HepG2 (cell line): ENCODE results near the gene TICAM2. TPM values are rescaled to one million over a fixed set of nuclear protein-coding genes. Genes with fewer than 3 reads are reported as not detected.

Experiments
- ATAC-seq: fragments of 200-7000 bp; cut with Tn5 transposase; 3 replicates; pipeline ENCODE4 v1.9.1; 2020; ENCODE audit warnings: mild to moderate bottlenecking, moderate library complexity
- BruUV-seq: library from RNA; stranded (reverse); fragments of 400-500 nt; replicated peaks from 2 replicates; lab custom pipeline; 2021; lab: Mats Ljungman, UMichigan
- CTCF ChIA-PET: fragments of 300-600 bp; formaldehyde crosslinking; extraction: SDS; loops from one replicate; lab custom pipeline; 2021; ENCODE audit warnings: low total read pairs, inconsistent platforms, low intra/inter-chr PET ratio; lab: Yijun Ruan, JAX
- POLR2A ChIA-PET: fragments of 350-600 bp; sonication (Branson Sonifier 250); formaldehyde crosslinking; loops from one replicate; lab custom pipeline; 2020; ENCODE audit warnings: antibody characterized with exemption, inconsistent platforms; lab: Yijun Ruan, JAX
- DNase-seq: peaks from one replicate; pipeline ENCODE4 v3.0.0-alpha.2; 2015; ENCODE audit warnings: low spot score
- FAIRE-seq: peaks from 3 replicates; lab custom pipeline; 2011; peaks lifted over from hg19 to GRCh38; lab: Jason Lieb, UNC
- H2AFZ ChIP-seq: one replicate; pipeline ENCODE4 v1.6.1; 2011; ENCODE audit warnings: low read length, inconsistent platforms
- H3K27ac ChIP-seq: fragments of 300-600 bp; 3 replicates; pipeline ENCODE4 v1.8.0; 2011; ENCODE audit warnings: mixed run types, mild to moderate bottlenecking, mixed read lengths, low read length, inconsistent platforms; ENCODE audit not compliant: insufficient read depth; ENCODE audit errors: extremely low read length
- H3K27me3 ChIP-seq, 2 experiments: fragments of 200-600 bp in 1 of 2; 2 replicates in 1 of 2; 3 replicates in 1 of 2; pipeline versions ENCODE4 v1.6.0 to v1.8.0; 2011; ENCODE audit warnings: low read length in 2 of 2, mild to moderate bottlenecking in 2 of 2, moderate library complexity in 2 of 2, inconsistent platforms in 1 of 2; ENCODE audit not compliant: insufficient read depth in 2 of 2, control insufficient read depth in 1 of 2
- H3K36me3 ChIP-seq, 2 experiments: fragments of 200-600 bp in 1 of 2; replicated peaks in 1 of 2; 2 replicates in 1 of 2; 3 replicates in 1 of 2; pipeline versions ENCODE4 v1.5.1 to v1.8.0; 2011; ENCODE audit warnings: low read length in 2 of 2, inconsistent platforms in 1 of 2; ENCODE audit not compliant: insufficient read depth in 2 of 2, control insufficient read depth in 1 of 2
- H3K4me1 ChIP-seq: 2 replicates; pipeline ENCODE4 v1.5.1; 2012; ENCODE audit warnings: low read length, inconsistent platforms; ENCODE audit not compliant: insufficient read depth
- H3K4me2 ChIP-seq: 2 replicates; pipeline ENCODE4 v1.6.0; 2011; ENCODE audit warnings: low read depth, low read length, inconsistent platforms
- H3K4me3 ChIP-seq, 3 experiments: fragments of 200-600 bp in 1 of 3; sonication (generic), shearing (Covaris generic) in 1 of 3; replicated peaks in 1 of 3; 2 replicates each; pipeline ENCODE4 v1.5.1; 2011 to 2016; ENCODE audit warnings: low read length in 3 of 3, inconsistent platforms in 2 of 3, low read depth in 2 of 3, mild to moderate bottlenecking in 2 of 3, control low read depth in 1 of 3, mixed read lengths in 1 of 3; ENCODE audit not compliant: insufficient read depth in 1 of 3
- H3K79me2 ChIP-seq: one replicate; pipeline ENCODE4 v1.6.1; 2011; ENCODE audit warnings: low read length, inconsistent platforms; ENCODE audit not compliant: insufficient read depth
- H3K9ac ChIP-seq: 2 replicates; pipeline ENCODE4 v1.6.0; 2011; ENCODE audit warnings: mild to moderate bottlenecking, low read depth, low read length, inconsistent platforms; ENCODE audit not compliant: insufficient read depth
- H3K9me3 ChIP-seq: 2 replicates; pipeline ENCODE4 v1.5.1; 2012; ENCODE audit warnings: mild to moderate bottlenecking, low read length
- H4K20me1 ChIP-seq: 2 replicates; pipeline ENCODE4 v1.6.0; 2011; ENCODE audit warnings: inconsistent platforms, mild to moderate bottlenecking, low read length, moderate library complexity; ENCODE audit not compliant: insufficient read depth
- AGO1 ChIP-seq: fragments of 200-400 bp; formaldehyde crosslinking; IDR thresholded peaks from 2 replicates; pipeline ENCODE4 v1.6.1; 2017; ENCODE audit warnings: mild to moderate bottlenecking, low read depth, low read length, moderate library complexity; ENCODE audit not compliant: poor library complexity, severe bottlenecking
- ARNTL ChIP-seq: sonication (generic); formaldehyde crosslinking; IDR thresholded peaks from 2 replicates; pipeline ENCODE4 v1.4.0; 2020; ENCODE audit warnings: mild to moderate bottlenecking, missing genetic modification reagents
- HOXA3 ChIP-seq: sonication (generic); formaldehyde crosslinking; IDR thresholded peaks from 2 replicates; pipeline ENCODE4 v1.5.0; 2020; ENCODE audit warnings: missing genetic modification reagents
- KLF13 ChIP-seq: sonication (generic); formaldehyde crosslinking; IDR thresholded peaks from 2 replicates; pipeline ENCODE4 v1.4.0; 2020; ENCODE audit warnings: mild to moderate bottlenecking, missing genetic modification reagents
- MEIS2 ChIP-seq: sonication (generic); formaldehyde crosslinking; IDR thresholded peaks from 2 replicates; pipeline ENCODE4 v1.9.0; 2021; ENCODE audit warnings: mild to moderate bottlenecking, missing genetic modification reagents
- NRL ChIP-seq: sonication (generic); formaldehyde crosslinking; IDR thresholded peaks from 2 replicates; pipeline ENCODE4 v1.5.0; 2020; ENCODE audit warnings: missing genetic modification reagents, mild to moderate bottlenecking, moderate library complexity, borderline replicate concordance
- SRY ChIP-seq: sonication (generic); formaldehyde crosslinking; IDR thresholded peaks from 2 replicates; pipeline ENCODE4 v1.8.0; 2022; ENCODE audit warnings: mild to moderate bottlenecking, missing genetic modification reagents
- ZNF569 ChIP-seq: sonication (generic); formaldehyde crosslinking; IDR thresholded peaks from 2 replicates; pipeline ENCODE4 v1.5.0; 2020; ENCODE audit warnings: mild to moderate bottlenecking, missing genetic modification reagents, moderate library complexity, borderline replicate concordance
- ZNF652 ChIP-seq: IDR thresholded peaks from 2 replicates; pipeline ENCODE4 v1.6.1; 2016; ENCODE audit warnings: low read depth, borderline replicate concordance
- WGBS: methylation state at CpG from one replicate; pipeline ENCODE4 v1.1.6; 2017; ENCODE audit warnings: low lambda C conversion rate; 5-methylcytosine and 5-hydroxymethylcytosine counted together
- in situ Hi-C: cut with HindIII; loops from 2 replicates; pipeline ENCODE4 v1.10.0; 2017; ENCODE audit warnings: low pct_unique_long_range_greater_than_20kb; ENCODE audit not compliant: extremely low pct_ligation_motif_present
- intact Hi-C: fragments of 100-400 bp; cut with micrococcal nuclease; formaldehyde crosslinking; loops from one replicate; pipeline ENCODE4 v1.10.0; 2022; ENCODE audit not compliant: unreplicated experiment
- polyA plus RNA-seq, 8 experiments: library from polyadenylated mRNA; depleted of rRNA in 3 of 8; stranded (reverse) in 7 of 8; unstranded in 1 of 8; fragments of >200 nt; fragmentation: Illumina TruSeq in 4 of 8; extraction: Trizol in 4 of 8; gene quantifications; 2 replicates each; pipeline versions ENCODE4 v1.2.1 to v1.2.3, GENCODE V29; 2011 to 2016; ENCODE audit warnings: low read depth in 4 of 8, missing spikeins in 1 of 8, mixed read lengths in 1 of 8; ENCODE audit not compliant: insufficient read depth in 1 of 8
- total RNA-seq, 5 experiments: library from RNA; depleted of rRNA; stranded (reverse); fragments of >200 nt; fragmentation: Illumina TruSeq; extraction: Trizol; gene quantifications; 2 replicates each; pipeline ENCODE4 v1.2.3, GENCODE V29; 2016; ENCODE audit warnings: low read depth in 1 of 5
- TF ChIP-seq, protein P1 (sequence below): sonication (generic); formaldehyde crosslinking; IDR thresholded peaks from 2 replicates; pipeline ENCODE4 v1.4.0; 2020; ENCODE audit warnings: missing genetic modification reagents, borderline replicate concordance
- TF ChIP-seq, protein P2 (sequence below): sonication (generic); formaldehyde crosslinking; IDR thresholded peaks from 2 replicates; pipeline ENCODE4 v1.9.0; 2022; ENCODE audit warnings: low read depth, missing genetic modification reagents
- TF ChIP-seq, protein P3 (sequence below): sonication (generic); formaldehyde crosslinking; IDR thresholded peaks from 2 replicates; pipeline ENCODE4 v1.8.1; 2023; ENCODE audit warnings: mild to moderate bottlenecking, inconsistent platforms, moderate library complexity, missing genetic modification reagents, borderline replicate concordance
- TF ChIP-seq, protein P4 (sequence below): sonication (generic); formaldehyde crosslinking; IDR thresholded peaks from 2 replicates; pipeline ENCODE4 v1.4.0; 2020; ENCODE audit warnings: mild to moderate bottlenecking, missing genetic modification reagents, borderline replicate concordance

The TICAM2 gene
- total and polyA plus RNA-seq, 2 of the 13 experiments (the other 11 are each of a cell fraction or from before 2014, with no cell fraction given) = 0.04 TPM; not detected in 1

DNA sequence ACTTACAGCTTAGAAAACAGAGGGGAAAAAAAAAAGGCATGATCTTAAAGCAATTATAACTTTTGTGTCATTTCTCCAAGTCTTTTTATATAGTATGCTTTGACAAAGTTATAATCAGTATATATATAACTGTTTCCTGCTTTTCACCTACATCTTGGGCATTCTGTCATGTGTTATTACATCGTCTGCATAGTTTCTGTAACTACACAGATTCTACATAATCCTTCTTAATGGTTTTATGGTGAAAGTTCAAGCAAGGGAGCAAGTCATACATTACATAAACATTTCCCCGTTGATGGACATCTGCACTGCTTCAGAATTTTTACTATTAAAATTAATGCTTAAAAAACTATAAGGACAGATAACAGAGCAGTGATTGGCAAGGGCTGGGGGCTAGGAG lies 69.8 kb downstream of the TICAM2 start:
- H3K9me3 ChIP-seq = no peaks in the 10 kb centered on the region
- no peak overlapping the region for H3K4me2 ChIP-seq
- POLR2A ChIA-PET = interaction anchor here (0.6 kb wide), 1 partner anchor 12 kb away, joined by 3 read pairs; the partner anchor contains the start of gene FEM1C
- no peak overlapping the region for H3K27ac ChIP-seq
- FAIRE-seq = no peak
- H3K36me3 ChIP-seq = peaks cover 0 to 41% of the 10 kb centered on the region in 2 experiments; a peak in 4 of 5 replicates
- no peak for ATAC-seq
- intact Hi-C loops (no loop called here), in situ Hi-C loops (no loop called here)
- no peak overlapping the region for H2AFZ ChIP-seq
- H3K4me1 ChIP-seq = peaks cover 35% of the 10 kb centered on the region
- no TSS peak for BruUV-seq
- no peak overlapping the region for H3K9ac ChIP-seq
- CTCF ChIA-PET = no interaction called here
- no peak for DNase-seq
- no peaks in the 10 kb centered on the region for H3K27me3 ChIP-seq
- peaks cover 83% of the 10 kb centered on the region for H4K20me1 ChIP-seq
- TF ChIP-seq HOXA3 (CRISPR knock-in tag) = no peak
- TF ChIP-seq, protein P1, sequence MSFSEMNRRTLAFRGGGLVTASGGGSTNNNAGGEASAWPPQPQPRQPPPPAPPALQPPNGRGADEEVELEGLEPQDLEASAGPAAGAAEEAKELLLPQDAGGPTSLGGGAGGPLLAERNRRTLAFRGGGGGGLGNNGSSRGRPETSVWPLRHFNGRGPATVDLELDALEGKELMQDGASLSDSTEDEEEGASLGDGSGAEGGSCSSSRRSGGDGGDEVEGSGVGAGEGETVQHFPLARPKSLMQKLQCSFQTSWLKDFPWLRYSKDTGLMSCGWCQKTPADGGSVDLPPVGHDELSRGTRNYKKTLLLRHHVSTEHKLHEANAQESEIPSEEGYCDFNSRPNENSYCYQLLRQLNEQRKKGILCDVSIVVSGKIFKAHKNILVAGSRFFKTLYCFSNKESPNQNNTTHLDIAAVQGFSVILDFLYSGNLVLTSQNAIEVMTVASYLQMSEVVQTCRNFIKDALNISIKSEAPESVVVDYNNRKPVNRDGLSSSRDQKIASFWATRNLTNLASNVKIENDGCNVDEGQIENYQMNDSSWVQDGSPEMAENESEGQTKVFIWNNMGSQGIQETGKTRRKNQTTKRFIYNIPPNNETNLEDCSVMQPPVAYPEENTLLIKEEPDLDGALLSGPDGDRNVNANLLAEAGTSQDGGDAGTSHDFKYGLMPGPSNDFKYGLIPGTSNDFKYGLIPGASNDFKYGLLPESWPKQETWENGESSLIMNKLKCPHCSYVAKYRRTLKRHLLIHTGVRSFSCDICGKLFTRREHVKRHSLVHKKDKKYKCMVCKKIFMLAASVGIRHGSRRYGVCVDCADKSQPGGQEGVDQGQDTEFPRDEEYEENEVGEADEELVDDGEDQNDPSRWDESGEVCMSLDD (CRISPR knock-in tag) = no peak
- TF ChIP-seq ZNF652 = no peak
- no peak for TF ChIP-seq NRL (CRISPR knock-in tag)
- TF ChIP-seq ZNF569 (CRISPR knock-in tag) = no peak
- TF ChIP-seq ARNTL (CRISPR knock-in tag) = no peak
- TF ChIP-seq KLF13 (CRISPR knock-in tag) = no peak
- TF ChIP-seq SRY (CRISPR knock-in tag) = no peak
- TF ChIP-seq MEIS2 (CRISPR knock-in tag) = no peak
- TF ChIP-seq AGO1 = no peak
- TF ChIP-seq, protein P2, sequence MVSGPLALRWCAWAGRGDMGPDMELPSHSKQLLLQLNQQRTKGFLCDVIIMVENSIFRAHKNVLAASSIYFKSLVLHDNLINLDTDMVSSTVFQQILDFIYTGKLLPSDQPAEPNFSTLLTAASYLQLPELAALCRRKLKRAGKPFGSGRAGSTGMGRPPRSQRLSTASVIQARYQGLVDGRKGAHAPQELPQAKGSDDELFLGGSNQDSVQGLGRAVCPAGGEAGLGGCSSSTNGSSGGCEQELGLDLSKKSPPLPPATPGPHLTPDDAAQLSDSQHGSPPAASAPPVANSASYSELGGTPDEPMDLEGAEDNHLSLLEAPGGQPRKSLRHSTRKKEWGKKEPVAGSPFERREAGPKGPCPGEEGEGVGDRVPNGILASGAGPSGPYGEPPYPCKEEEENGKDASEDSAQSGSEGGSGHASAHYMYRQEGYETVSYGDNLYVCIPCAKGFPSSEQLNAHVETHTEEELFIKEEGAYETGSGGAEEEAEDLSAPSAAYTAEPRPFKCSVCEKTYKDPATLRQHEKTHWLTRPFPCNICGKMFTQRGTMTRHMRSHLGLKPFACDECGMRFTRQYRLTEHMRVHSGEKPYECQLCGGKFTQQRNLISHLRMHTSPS (CRISPR knock-in tag) = no peak
- TF ChIP-seq, protein P3, sequence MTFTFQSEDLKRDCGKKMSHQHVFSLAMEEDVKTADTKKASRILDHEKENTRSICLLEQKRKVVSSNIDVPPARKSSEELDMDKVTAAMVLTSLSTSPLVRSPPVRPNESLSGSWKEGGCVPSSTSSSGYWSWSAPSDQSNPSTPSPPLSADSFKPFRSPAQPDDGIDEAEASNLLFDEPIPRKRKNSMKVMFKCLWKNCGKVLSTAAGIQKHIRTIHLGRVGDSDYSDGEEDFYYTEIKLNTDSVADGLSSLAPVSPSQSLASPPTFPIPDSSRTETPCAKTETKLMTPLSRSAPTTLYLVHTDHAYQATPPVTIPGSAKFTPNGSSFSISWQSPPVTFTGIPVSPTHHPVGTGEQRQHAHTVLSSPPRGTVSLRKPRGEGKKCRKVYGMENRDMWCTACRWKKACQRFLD (CRISPR knock-in tag) = no peak
- TF ChIP-seq, protein P4, sequence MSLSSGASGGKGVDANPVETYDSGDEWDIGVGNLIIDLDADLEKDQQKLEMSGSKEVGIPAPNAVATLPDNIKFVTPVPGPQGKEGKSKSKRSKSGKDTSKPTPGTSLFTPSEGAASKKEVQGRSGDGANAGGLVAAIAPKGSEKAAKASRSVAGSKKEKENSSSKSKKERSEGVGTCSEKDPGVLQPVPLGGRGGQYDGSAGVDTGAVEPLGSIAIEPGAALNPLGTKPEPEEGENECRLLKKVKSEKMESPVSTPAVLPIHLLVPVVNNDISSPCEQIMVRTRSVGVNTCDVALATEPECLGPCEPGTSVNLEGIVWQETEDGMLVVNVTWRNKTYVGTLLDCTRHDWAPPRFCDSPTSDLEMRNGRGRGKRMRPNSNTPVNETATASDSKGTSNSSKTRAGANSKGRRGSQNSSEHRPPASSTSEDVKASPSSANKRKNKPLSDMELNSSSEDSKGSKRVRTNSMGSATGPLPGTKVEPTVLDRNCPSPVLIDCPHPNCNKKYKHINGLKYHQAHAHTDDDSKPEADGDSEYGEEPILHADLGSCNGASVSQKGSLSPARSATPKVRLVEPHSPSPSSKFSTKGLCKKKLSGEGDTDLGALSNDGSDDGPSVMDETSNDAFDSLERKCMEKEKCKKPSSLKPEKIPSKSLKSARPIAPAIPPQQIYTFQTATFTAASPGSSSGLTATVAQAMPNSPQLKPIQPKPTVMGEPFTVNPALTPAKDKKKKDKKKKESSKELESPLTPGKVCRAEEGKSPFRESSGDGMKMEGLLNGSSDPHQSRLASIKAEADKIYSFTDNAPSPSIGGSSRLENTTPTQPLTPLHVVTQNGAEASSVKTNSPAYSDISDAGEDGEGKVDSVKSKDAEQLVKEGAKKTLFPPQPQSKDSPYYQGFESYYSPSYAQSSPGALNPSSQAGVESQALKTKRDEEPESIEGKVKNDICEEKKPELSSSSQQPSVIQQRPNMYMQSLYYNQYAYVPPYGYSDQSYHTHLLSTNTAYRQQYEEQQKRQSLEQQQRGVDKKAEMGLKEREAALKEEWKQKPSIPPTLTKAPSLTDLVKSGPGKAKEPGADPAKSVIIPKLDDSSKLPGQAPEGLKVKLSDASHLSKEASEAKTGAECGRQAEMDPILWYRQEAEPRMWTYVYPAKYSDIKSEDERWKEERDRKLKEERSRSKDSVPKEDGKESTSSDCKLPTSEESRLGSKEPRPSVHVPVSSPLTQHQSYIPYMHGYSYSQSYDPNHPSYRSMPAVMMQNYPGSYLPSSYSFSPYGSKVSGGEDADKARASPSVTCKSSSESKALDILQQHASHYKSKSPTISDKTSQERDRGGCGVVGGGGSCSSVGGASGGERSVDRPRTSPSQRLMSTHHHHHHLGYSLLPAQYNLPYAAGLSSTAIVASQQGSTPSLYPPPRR (CRISPR knock-in tag) = no peak
- peaks cover 98% of the 10 kb centered on the region for H3K79me2 ChIP-seq
- 79% methylated on average over 2 of the region's 2 CpGs for WGBS
- no peak overlapping the region for H3K4me3 ChIP-seq
